KMS-11 (cell line): ENCODE results near the gene FUBP3.
A peak's percentile ranks its signal among the peaks of the same experiment; 100 is the strongest.

Experiments used
- H2AFZ ChIP-seq: fragments of 200-600 bp; sonication (generic); 2 replicates; pipeline ENCODE4 v1.6.1; 2016; ENCODE audit warnings: antibody characterized with exemption, mixed run types, low read depth
- H3K27ac ChIP-seq: fragments of 200-600 bp; sonication (generic); 2 replicates; pipeline ENCODE4 v1.6.1; 2016; ENCODE audit warnings: mild to moderate bottlenecking, mixed run types
- H3K27me3 ChIP-seq: fragments of 200-600 bp; sonication (generic); 2 replicates; pipeline ENCODE4 v1.6.1; 2017; ENCODE audit warnings: mild to moderate bottlenecking, low read depth, mixed run types, moderate library complexity; ENCODE audit not compliant: insufficient read depth
- H3K36me3 ChIP-seq: fragments of 200-600 bp; sonication (generic); 2 replicates; pipeline ENCODE4 v1.6.1; 2017; ENCODE audit warnings: mild to moderate bottlenecking, mixed run types; ENCODE audit not compliant: insufficient read depth
- H3K4me1 ChIP-seq: fragments of 200-600 bp; sonication (generic); 2 replicates; pipeline ENCODE4 v1.6.1; 2016; ENCODE audit warnings: mild to moderate bottlenecking, low read depth, mixed run types; ENCODE audit not compliant: poor library complexity, severe bottlenecking
- H3K4me2 ChIP-seq: fragments of 200-600 bp; sonication (generic); 2 replicates; pipeline ENCODE4 v1.7.0; 2016; ENCODE audit warnings: mild to moderate bottlenecking, mixed run types
- H3K4me3 ChIP-seq: fragments of 200-600 bp; sonication (generic); IDR thresholded peaks from 2 replicates; pipeline ENCODE4 v1.6.1; 2017; ENCODE audit warnings: low read depth, low read length, mixed read lengths; ENCODE audit not compliant: insufficient read depth
- H3K79me2 ChIP-seq: fragments of 200-600 bp; sonication (generic); 2 replicates; pipeline ENCODE4 v1.6.1; 2016; ENCODE audit warnings: low read depth, mixed run types; ENCODE audit not compliant: insufficient read depth
- H3K9ac ChIP-seq: fragments of 200-600 bp; sonication (generic); 2 replicates; pipeline ENCODE4 v1.6.1; 2016; ENCODE audit warnings: mild to moderate bottlenecking, mixed run types
- H4K20me1 ChIP-seq: fragments of 200-600 bp; sonication (generic); 2 replicates; pipeline ENCODE4 v1.6.1; 2016; ENCODE audit warnings: mild to moderate bottlenecking, mixed run types; ENCODE audit not compliant: insufficient read depth
- TF ChIP-seq, protein P1 (sequence below): fragments of 200-600 bp; sonication (generic); conservative IDR thresholded peaks from 2 replicates; pipeline ENCODE4 v1.6.1; 2017; ENCODE audit warnings: low read depth, mild to moderate bottlenecking, antibody characterized with exemption, low read length, moderate library complexity, mixed read lengths

FUBP3 gene

DNA sequence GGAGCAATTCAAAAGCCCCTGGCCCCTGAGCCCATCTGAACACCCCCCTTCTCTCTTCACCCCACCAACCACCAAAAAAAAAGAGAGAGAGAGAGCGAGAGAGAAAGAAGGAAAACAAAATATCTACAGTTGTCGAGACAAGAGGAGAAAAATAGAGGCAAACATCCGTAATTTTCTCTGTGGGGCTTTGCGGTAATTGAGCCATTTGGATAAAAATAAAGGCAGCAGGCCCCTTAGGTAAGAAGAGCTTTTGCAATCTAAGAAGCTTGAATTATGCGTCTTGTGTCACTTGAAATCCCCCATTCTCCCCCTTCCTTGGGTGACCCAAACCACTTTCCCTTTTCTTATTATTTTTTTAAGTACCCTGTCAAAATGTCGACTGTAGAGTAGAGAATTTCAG lies 35.5 kb upstream of the FUBP3 start:
- H3K27me3 ChIP-seq: peaks cover 88% of the 10 kb centered on the region
- H3K9ac ChIP-seq: no peak overlapping the region
- TF ChIP-seq, protein P1, sequence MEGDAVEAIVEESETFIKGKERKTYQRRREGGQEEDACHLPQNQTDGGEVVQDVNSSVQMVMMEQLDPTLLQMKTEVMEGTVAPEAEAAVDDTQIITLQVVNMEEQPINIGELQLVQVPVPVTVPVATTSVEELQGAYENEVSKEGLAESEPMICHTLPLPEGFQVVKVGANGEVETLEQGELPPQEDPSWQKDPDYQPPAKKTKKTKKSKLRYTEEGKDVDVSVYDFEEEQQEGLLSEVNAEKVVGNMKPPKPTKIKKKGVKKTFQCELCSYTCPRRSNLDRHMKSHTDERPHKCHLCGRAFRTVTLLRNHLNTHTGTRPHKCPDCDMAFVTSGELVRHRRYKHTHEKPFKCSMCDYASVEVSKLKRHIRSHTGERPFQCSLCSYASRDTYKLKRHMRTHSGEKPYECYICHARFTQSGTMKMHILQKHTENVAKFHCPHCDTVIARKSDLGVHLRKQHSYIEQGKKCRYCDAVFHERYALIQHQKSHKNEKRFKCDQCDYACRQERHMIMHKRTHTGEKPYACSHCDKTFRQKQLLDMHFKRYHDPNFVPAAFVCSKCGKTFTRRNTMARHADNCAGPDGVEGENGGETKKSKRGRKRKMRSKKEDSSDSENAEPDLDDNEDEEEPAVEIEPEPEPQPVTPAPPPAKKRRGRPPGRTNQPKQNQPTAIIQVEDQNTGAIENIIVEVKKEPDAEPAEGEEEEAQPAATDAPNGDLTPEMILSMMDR: no peak
- no peaks in the 10 kb centered on the region for H3K4me1 ChIP-seq
- H3K36me3 ChIP-seq: no peaks in the 10 kb centered on the region
- no peaks in the 10 kb centered on the region for H4K20me1 ChIP-seq
- no peak overlapping the region for H2AFZ ChIP-seq
- H3K4me2 ChIP-seq: no peak overlapping the region
- no peaks in the 10 kb centered on the region for H3K79me2 ChIP-seq
- no peak overlapping the region for H3K27ac ChIP-seq
- no peak overlapping the region for H3K4me3 ChIP-seq

DNA sequence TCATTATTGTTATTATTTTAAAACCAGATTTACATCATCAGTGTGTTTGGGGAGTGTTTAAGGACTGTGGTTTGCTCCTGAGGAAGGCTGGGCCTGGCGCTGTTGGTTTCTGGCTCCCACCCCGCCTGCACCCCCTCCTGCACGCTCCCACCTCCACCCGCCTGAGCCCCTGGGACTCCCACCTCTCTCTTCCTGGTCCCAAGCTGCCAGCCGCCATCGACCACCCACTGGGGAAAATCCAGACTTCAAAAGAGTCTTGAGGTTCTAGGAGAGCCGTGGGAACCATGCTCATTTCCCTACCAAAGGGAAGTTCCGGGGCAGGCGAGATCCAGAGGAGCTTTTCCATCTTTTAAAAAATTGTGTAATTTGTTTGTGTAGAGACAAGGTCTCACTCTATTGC lies 35.0 kb upstream of the FUBP3 start:
- Histone ChIP-seq H3K4me3 (no peak overlapping the region), H3K4me2 (no peak overlapping the region), H4K20me1 (no peaks in the 10 kb centered on the region), H3K36me3 (no peaks in the 10 kb centered on the region), H3K27ac (no peak overlapping the region), H3K4me1 (no peaks in the 10 kb centered on the region), H2AFZ (no peak overlapping the region), H3K79me2 (no peaks in the 10 kb centered on the region), H3K27me3 (peaks cover 85% of the 10 kb centered on the region), H3K9ac (no peak overlapping the region)
- TF ChIP-seq, protein P1: no peak

DNA sequence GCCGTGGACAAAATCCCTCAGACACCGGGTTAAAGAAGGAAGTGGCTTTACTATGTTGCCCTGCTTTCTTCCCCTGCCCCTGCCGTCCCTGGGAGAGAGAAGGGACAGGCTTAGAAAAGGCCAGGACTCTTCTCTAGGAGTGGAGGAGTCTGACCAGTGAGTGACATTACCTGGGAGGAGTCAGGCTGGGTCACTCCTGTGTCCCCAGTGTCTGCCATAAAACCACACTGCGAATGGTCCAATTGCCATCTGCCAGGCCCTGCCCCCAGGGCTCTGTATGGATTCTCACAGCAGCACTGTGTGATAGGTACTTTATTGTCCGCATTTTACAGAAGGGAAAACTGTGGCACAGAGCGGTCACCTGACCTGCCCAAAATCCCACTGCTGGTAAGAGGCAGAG lies 31.3 kb upstream of the FUBP3 start:
- no peak overlapping the region for H3K9ac ChIP-seq
- H3K79me2 ChIP-seq: no peaks in the 10 kb centered on the region
- no peaks in the 10 kb centered on the region for H4K20me1 ChIP-seq
- no peaks in the 10 kb centered on the region for H3K36me3 ChIP-seq
- no peak overlapping the region for H3K27ac ChIP-seq
- no peak overlapping the region for H3K4me2 ChIP-seq
- H3K27me3 ChIP-seq: peaks cover 79% of the 10 kb centered on the region
- H2AFZ ChIP-seq: no peak overlapping the region
- H3K4me1 ChIP-seq: no peaks in the 10 kb centered on the region
- TF ChIP-seq, protein P1: no peak
- H3K4me3 ChIP-seq: no peak overlapping the region

DNA sequence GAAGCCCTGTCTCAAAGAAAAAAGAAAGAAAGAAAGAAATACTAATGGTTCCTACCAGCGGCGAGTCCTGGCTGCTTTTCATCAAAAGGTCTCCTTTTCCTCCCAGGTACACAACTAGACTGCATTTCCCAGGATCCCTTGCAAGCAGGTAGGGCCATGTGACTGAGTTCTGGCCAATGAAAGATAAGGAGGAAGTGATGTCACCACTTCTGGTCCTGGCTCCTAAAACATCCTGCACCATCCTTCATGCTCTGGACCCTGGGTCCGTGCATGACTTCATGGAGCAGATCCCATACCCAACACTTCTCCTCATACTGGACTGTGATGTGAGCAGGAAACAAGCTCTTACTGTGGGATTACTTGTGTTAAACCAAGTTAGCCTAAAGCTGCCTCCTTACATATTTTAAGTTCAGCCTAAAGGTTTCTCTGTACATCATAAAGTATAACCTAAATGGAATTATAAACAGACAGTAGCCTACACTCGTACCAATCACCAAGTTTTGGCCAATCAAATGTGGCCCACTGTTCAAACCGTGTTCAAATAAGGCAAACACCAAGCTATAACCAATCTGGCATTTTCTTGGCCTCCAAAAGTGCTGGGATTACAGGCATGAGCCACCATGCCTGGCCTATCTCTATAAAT lies 30.2 kb upstream of the FUBP3 start:
- TF ChIP-seq, protein P1: no peak
- no peak overlapping the region for H3K9ac ChIP-seq
- no peaks in the 10 kb centered on the region for H3K79me2 ChIP-seq
- H2AFZ ChIP-seq: peak overlapping the region; percentile 48; the same call in 1 of the 2 replicates
- H3K27ac ChIP-seq: no peak overlapping the region
- H4K20me1 ChIP-seq: no peaks in the 10 kb centered on the region
- no peaks in the 10 kb centered on the region for H3K36me3 ChIP-seq
- no peak overlapping the region for H3K4me2 ChIP-seq
- H3K4me1 ChIP-seq: no peaks in the 10 kb centered on the region
- no peak overlapping the region for H3K4me3 ChIP-seq
- H3K27me3 ChIP-seq: peaks cover 76% of the 10 kb centered on the region
